A549 (cell line): ENCODE measurements around the gene BTBD7. TPM values are rescaled to one million over a fixed set of nuclear protein-coding genes. Genes with fewer than 3 reads are reported as not detected.

ENCODE experiments used
- ATAC-seq, 2 experiments: fragments of 200-7000 bp in 1 of 2; fragments of >200 bp in 1 of 2; cut with Nextera tagmentation in 1 of 2; cut with Tn5 transposase in 1 of 2; 3 replicates each; pipeline versions ENCODE4 v1.8.0 to v1.9.1; 2018 to 2020; ENCODE audit warnings: mild to moderate bottlenecking in 1 of 2, moderate library complexity in 1 of 2
- CTCF ChIA-PET: fragments of 300-600 bp; sonication (Branson Sonifier 250); formaldehyde crosslinking; extraction: SDS; loops from one replicate; lab custom pipeline; 2021; ENCODE audit warnings: antibody characterized with exemption, inconsistent platforms; lab: Yijun Ruan, JAX
- POLR2A ChIA-PET: fragments of 350-600 bp; formaldehyde crosslinking; extraction: SDS; loops from one replicate; lab custom pipeline; 2021; ENCODE audit warnings: antibody characterized with exemption, inconsistent platforms; lab: Yijun Ruan, JAX
- DNase-seq, 2 experiments: peaks; one replicate each; pipeline versions ENCODE4 v3.0.0 to v3.0.0-alpha.2; 2011 to 2016; ENCODE audit warnings: low read depth in 1 of 2, low spot score in 1 of 2
- FAIRE-seq: peaks from 2 replicates; lab custom pipeline; 2011; peaks lifted over from hg19 to GRCh38; lab: Jason Lieb, UNC
- H3K27ac ChIP-seq, 2 experiments: fragments of >200 bp; sonication (Bioruptor Twin); formaldehyde crosslinking; 3 replicates each; pipeline ENCODE4 v1.5.1; 2016 to 2017
- H3K4me1 ChIP-seq: fragments of >200 bp; sonication (Bioruptor Twin); formaldehyde crosslinking; 3 replicates; pipeline ENCODE4 v1.6.1; 2016
- H3K4me2 ChIP-seq: fragments of >200 bp; sonication (Bioruptor Twin); formaldehyde crosslinking; 3 replicates; pipeline ENCODE4 v1.6.1; 2016
- H3K4me3 ChIP-seq: fragments of >200 bp; sonication (Bioruptor Twin); formaldehyde crosslinking; 3 replicates; pipeline ENCODE4 v1.5.1; 2016
- H3K9me3 ChIP-seq: fragments of >200 bp; sonication (Bioruptor Twin); formaldehyde crosslinking; 3 replicates; pipeline ENCODE4 v1.6.1; 2016
- BCL3 ChIP-seq: fragments of >200 bp; sonication (Bioruptor Twin); formaldehyde crosslinking; IDR thresholded peaks from 3 replicates; pipeline ENCODE4 v1.6.1; 2016
- CBX2 ChIP-seq: fragments of 200-600 bp; sonication (generic); IDR thresholded peaks from 2 replicates; pipeline ENCODE4 v1.6.1; 2016; ENCODE audit warnings: low read depth, mild to moderate bottlenecking, borderline replicate concordance
- CBX8 ChIP-seq: fragments of 200-600 bp; sonication (generic); IDR thresholded peaks from 2 replicates; pipeline ENCODE4 v1.6.1; 2016
- CEBPB ChIP-seq, 2 experiments: fragments of >200 bp in 1 of 2; sonication (Bioruptor Twin) in 1 of 2; formaldehyde crosslinking in 1 of 2; IDR thresholded peaks; 2 replicates each; pipeline ENCODE4 v1.6.1; 2012 to 2016
- CHD4 ChIP-seq: fragments of 200-600 bp; sonication (generic); IDR thresholded peaks from 2 replicates; pipeline ENCODE4 v1.6.1; 2016; ENCODE audit warnings: antibody characterized with exemption, mild to moderate bottlenecking, borderline replicate concordance
- EHF ChIP-seq: fragments of 250-450 bp; sonication (Bioruptor Pico); IDR thresholded peaks from 2 replicates; pipeline ENCODE4 v1.5.0; 2020; ENCODE audit warnings: mild to moderate bottlenecking
- ELK1 ChIP-seq: fragments of 150-350 bp; IDR thresholded peaks from 2 replicates; pipeline ENCODE4 v1.6.1; 2014; ENCODE audit warnings: low read depth, mild to moderate bottlenecking, low read length
- EP300 ChIP-seq, 2 experiments: fragments of >200 bp; sonication (Bioruptor Twin); formaldehyde crosslinking; IDR thresholded peaks; 2 replicates in 1 of 2; 3 replicates in 1 of 2; pipeline ENCODE4 v1.6.1; 2016 to 2017
- ESRRA ChIP-seq: fragments of 150-350 bp; IDR thresholded peaks from 2 replicates; pipeline ENCODE4 v1.6.1; 2014; ENCODE audit warnings: mild to moderate bottlenecking, low read length, borderline replicate concordance
- FOXS1 ChIP-seq: fragments of 250-450 bp; sonication (Bioruptor Pico); IDR thresholded peaks from 2 replicates; pipeline ENCODE4 v1.5.0; 2020; ENCODE audit warnings: mild to moderate bottlenecking, moderate library complexity
- GATA3 ChIP-seq: IDR thresholded peaks from 2 replicates; pipeline ENCODE4 v1.6.1; 2012; ENCODE audit warnings: borderline replicate concordance
- HOXB13 ChIP-seq: fragments of 250-450 bp; sonication (Bioruptor Pico); IDR thresholded peaks from 2 replicates; pipeline ENCODE4 v1.5.0; 2020; ENCODE audit warnings: low read depth, mild to moderate bottlenecking, moderate library complexity
- JUN ChIP-seq, 2 experiments: fragments of >200 bp; sonication (Bioruptor Twin); formaldehyde crosslinking; IDR thresholded peaks; 2 replicates in 1 of 2; 3 replicates in 1 of 2; pipeline ENCODE4 v1.6.1; 2016 to 2017
- KDM1A ChIP-seq: fragments of 200-600 bp; sonication (generic); IDR thresholded peaks from 2 replicates; pipeline ENCODE4 v1.6.1; 2016; ENCODE audit warnings: low read depth, mild to moderate bottlenecking
- KDM5A ChIP-seq: fragments of 200-600 bp; sonication (generic); IDR thresholded peaks from 2 replicates; pipeline ENCODE4 v1.6.1; 2016; ENCODE audit warnings: antibody characterized with exemption, mild to moderate bottlenecking
- MAFK ChIP-seq: fragments of 450-650 bp; IDR thresholded peaks from 2 replicates; pipeline ENCODE4 v1.6.1; 2014; ENCODE audit not compliant: partially characterized antibody
- NFE2L2 ChIP-seq: fragments of 150-350 bp; conservative IDR thresholded peaks from 2 replicates; pipeline ENCODE4 v1.6.1; 2014; ENCODE audit warnings: low read length
- PBX3 ChIP-seq: IDR thresholded peaks from 2 replicates; pipeline ENCODE4 v1.6.1; 2012
- PHF8 ChIP-seq: fragments of 200-600 bp; sonication (generic); IDR thresholded peaks from 2 replicates; pipeline ENCODE4 v1.6.1; 2016; ENCODE audit warnings: low read depth, mild to moderate bottlenecking, antibody characterized with exemption, moderate library complexity, borderline replicate concordance
- RAD21 ChIP-seq, 2 experiments: fragments of >200 bp in 1 of 2; sonication (Bioruptor Twin) in 1 of 2; formaldehyde crosslinking in 1 of 2; IDR thresholded peaks in 1 of 2; conservative IDR thresholded peaks in 1 of 2; 2 replicates in 1 of 2; 3 replicates in 1 of 2; pipeline ENCODE4 v1.6.1; 2012 to 2018; ENCODE audit warnings: inconsistent platforms in 1 of 2
- RCOR1 ChIP-seq: fragments of 150-350 bp; IDR thresholded peaks from 2 replicates; pipeline ENCODE4 v1.6.1; 2014; ENCODE audit warnings: antibody characterized with exemption, low read length, low read depth
- RFX5 ChIP-seq: fragments of 450-650 bp; IDR thresholded peaks from 2 replicates; pipeline ENCODE4 v1.7.1; 2014; ENCODE audit warnings: antibody characterized with exemption, mild to moderate bottlenecking, moderate library complexity
- RNF2 ChIP-seq: fragments of 200-600 bp; sonication (generic); IDR thresholded peaks from 2 replicates; pipeline ENCODE4 v1.6.1; 2016; ENCODE audit warnings: low read depth, mild to moderate bottlenecking, antibody characterized with exemption, moderate library complexity, borderline replicate concordance
- SMC3 ChIP-seq: fragments of >200 bp; sonication (Bioruptor Twin); formaldehyde crosslinking; IDR thresholded peaks from 3 replicates; pipeline ENCODE4 v1.6.1; 2018; ENCODE audit warnings: inconsistent platforms
- TP53 ChIP-seq: fragments of 250-450 bp; sonication (Bioruptor Pico); IDR thresholded peaks from 2 replicates; pipeline ENCODE4 v1.5.0; 2021; ENCODE audit warnings: mild to moderate bottlenecking, moderate library complexity
- USF2 ChIP-seq: fragments of 450-650 bp; IDR thresholded peaks from 2 replicates; pipeline ENCODE4 v1.6.1; 2014; ENCODE audit warnings: antibody characterized with exemption
- ZNF302 ChIP-seq: fragments of 250-450 bp; sonication (Bioruptor Pico); IDR thresholded peaks from 2 replicates; pipeline ENCODE4 v1.9.0; 2021; ENCODE audit warnings: inconsistent platforms, mild to moderate bottlenecking, moderate library complexity
- WGBS: methylation state at CpG from one replicate; pipeline ENCODE4 v1.1.6; 2017; ENCODE audit errors: missing lambda C conversion rate; 5-methylcytosine and 5-hydroxymethylcytosine counted together
- polyA plus RNA-seq, 4 experiments: library from polyadenylated mRNA; depleted of rRNA in 3 of 4; stranded (reverse); fragments of >200 nt; fragmentation: RNase III in 1 of 4; extraction: RNeasy Plus Mini Kit Qiagen cat#74134 plus additional on column Dnase treatment in 1 of 4; gene quantifications; 2 replicates in 3 of 4; 3 replicates in 1 of 4; pipeline ENCODE4 v1.2.3, GENCODE V29; 2011 to 2017

Gene BTBD7
- polyA plus RNA-seq, 2 of the 4 experiments (the other 2 are of a cell fraction): 11.1 to 17.4 TPM

GRCh38 chr14:93328546-93328945 lies 4.3 kb downstream of the BTBD7 start:
- no peak for DNase-seq
- 91% methylated on average over 6 of the region's 6 CpGs for WGBS
- no peak for FAIRE-seq
- no peak overlapping the region for H3K27ac ChIP-seq
- H3K4me3 ChIP-seq: no peak overlapping the region
- peaks cover 28% of the 10 kb centered on the region for H3K4me1 ChIP-seq
- H3K9me3 ChIP-seq: no peaks in the 10 kb centered on the region
- ChIA-PET CTCF (interaction anchor here (1.1 kb wide), 1 partner anchor 151 kb away, joined by 3 read pairs; no protein-coding TSS in a partner anchor), POLR2A (no interaction called here)
- no peak for ATAC-seq
- peak overlapping the region; percentile 97; the same call in 1 of the 3 replicates for H3K4me2 ChIP-seq
- no peak for TF ChIP-seq CEBPB (IDR thresholded peaks at IDR 0.05)
- no peak for TF ChIP-seq EHF
- TF ChIP-seq SMC3: no peak

GRCh38 chr14:93326196-93326595 lies 6.6 kb downstream of the BTBD7 start:
- Histone ChIP-seq H3K4me2 (no peak overlapping the region), H3K4me1 (peaks cover 34% of the 10 kb centered on the region), H3K27ac (no peak overlapping the region), H3K9me3 (no peaks in the 10 kb centered on the region), H3K4me3 (no peak overlapping the region)
- FAIRE-seq (no peak), DNase-seq (no peak), ATAC-seq (no peak)
- TF ChIP-seq PBX3 (no peak), PHF8 (no peak), KDM1A (no peak), MAFK (no peak), CBX2 (no peak), CHD4 (no peak), RNF2 (no peak), ELK1 (no peak), RAD21 (conservative IDR thresholded peaks at IDR 0.05 in 1 of 2, IDR thresholded peaks at IDR 0.05 in 1 of 2) (no peak), TP53 (CRISPR knock-in tag) (no peak), NFE2L2 (no peak), FOXS1 (CRISPR knock-in tag) (no peak), RFX5 (no peak), USF2 (no peak), CBX8 (no peak), GATA3 (no peak), KDM5A (no peak)
- CTCF ChIA-PET: interaction anchor here (0.6 kb wide), 1 partner anchor 816 kb away, joined by 3 read pairs; no protein-coding TSS in a partner anchor
- POLR2A ChIA-PET: no interaction called here
- 82% methylated on average over 5 of the region's 5 CpGs for WGBS

- WGBS: 89% methylated on average over 4 of the region's 4 CpGs
Measured at GRCh38 chr14:93323600-93324174, 9.1 kb downstream of the BTBD7 start.

More at GRCh38 chr14:93323600-93324174, 9.1 kb downstream of the BTBD7 start:
- no peaks in the 10 kb centered on the region for H3K9me3 ChIP-seq
- H3K4me2 ChIP-seq: peak overlapping the region; percentile 7; the same call in 1 of the 3 replicates
- ATAC-seq (no peak), FAIRE-seq (peak; percentile 80), DNase-seq (no peak)
- H3K27ac ChIP-seq: no peak overlapping the region
- TF ChIP-seq TP53 (CRISPR knock-in tag) (no peak), ESRRA (no peak), RAD21 (conservative IDR thresholded peaks at IDR 0.05 in 1 of 2, IDR thresholded peaks at IDR 0.05 in 1 of 2) (no peak), CEBPB (IDR thresholded peaks at IDR 0.05) (no peak), CBX8 (no peak), RCOR1 (no peak), PBX3 (no peak), JUN (IDR thresholded peaks at IDR 0.05) (no peak), FOXS1 (CRISPR knock-in tag) (no peak), RNF2 (no peak), ZNF302 (CRISPR knock-in tag) (no peak), GATA3 (no peak), BCL3 (no peak), EP300 (IDR thresholded peaks at IDR 0.05) (no peak), HOXB13 (no peak)
- CTCF ChIA-PET: no interaction called here
- no peak overlapping the region for H3K4me3 ChIP-seq
- POLR2A ChIA-PET: no interaction called here
- H3K4me1 ChIP-seq: peaks cover 33% of the 10 kb centered on the region
